ENCODE results near the gene GPAT3.

- TF ChIP-seq POLR2A (IDR thresholded peaks at IDR 0.05) (no peak), CTCF (IDR thresholded peaks at IDR 0.05) (no peak), EP300 (IDR thresholded peaks at IDR 0.05) (no peak)
Measured at GRCh38 chr4:83546786-83547185, 10.9 kb downstream of the GPAT3 start.
